SKM-1 (cell line): ENCODE data around the gene OTUB1.

ENCODE experiments used
- DNase-seq: peaks from one replicate; lab custom pipeline; 2025; ENCODE audit not compliant: unreplicated experiment; lab: John Stamatoyannopoulos, UW

Gene OTUB1

GRCh38 chr11:63974259-63975143, 11.7 kb upstream of the OTUB1 start, which contains the start of gene COX8A:
COX8A (plus strand) TSS chr11:63974620; CDS start chr11:63974681, 61 bp downstream.
- DNase-seq: peak; percentile 99

DNA sequence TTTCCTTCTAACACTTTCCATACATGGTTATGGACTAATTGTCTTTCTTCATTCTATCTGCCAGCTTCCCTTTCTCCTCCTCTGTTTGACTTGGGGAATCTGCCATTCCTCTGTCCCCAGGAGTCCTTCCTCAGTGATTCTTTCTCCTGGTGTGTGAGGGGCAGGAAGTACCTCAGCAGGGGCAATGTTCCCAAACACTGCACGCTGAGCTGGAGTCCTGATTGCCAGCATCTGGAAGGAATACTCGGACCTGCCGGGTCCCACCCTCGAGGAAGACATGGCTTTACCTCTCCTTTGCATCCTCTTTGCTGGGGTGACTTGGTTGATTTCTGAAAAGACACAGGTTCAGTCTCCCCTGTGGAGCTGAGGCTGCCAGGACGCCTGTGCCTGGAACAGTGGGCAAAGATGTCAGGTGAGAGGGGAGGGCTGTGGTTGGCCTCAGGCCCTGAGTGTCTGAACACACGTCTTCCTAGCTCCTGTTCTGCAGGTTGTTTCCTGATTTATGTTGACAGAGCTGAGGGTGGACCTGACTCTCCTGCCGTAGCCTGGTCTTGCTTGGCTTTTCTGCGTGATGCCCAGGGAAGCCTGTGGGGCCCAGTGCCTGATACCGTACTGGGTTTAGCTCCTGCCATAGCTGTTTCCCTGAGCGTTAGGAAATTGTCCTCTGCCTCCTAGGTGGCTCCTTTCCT, 7.5 kb upstream of the OTUB1 start:
- no peak for DNase-seq

GRCh38 chr11:63979426-63979825, 6.8 kb upstream of the OTUB1 start:
- no peak for DNase-seq

DNA sequence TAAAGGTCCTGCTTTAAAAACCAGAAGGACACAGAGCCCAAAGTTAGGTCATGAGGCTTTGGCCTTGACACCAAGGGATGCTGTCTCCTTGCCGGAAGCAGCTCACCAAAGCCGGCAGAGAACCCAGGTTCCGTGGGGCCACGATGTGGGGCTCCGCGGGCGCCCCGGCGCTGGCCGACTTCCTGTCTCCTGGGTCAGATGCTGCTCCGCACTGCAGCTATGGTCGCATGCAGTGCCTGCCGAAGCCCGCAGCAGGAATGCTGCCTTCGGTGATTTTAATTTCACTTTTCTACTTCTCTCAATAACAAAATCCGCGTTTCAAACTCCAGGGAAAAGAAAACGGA, 454 bp upstream of the OTUB1 start:
- peak; percentile 35 for DNase-seq

GRCh38 chr11:63986932-63987513, 785 bp downstream of the OTUB1 start:
- DNase-seq: no peak

DNA sequence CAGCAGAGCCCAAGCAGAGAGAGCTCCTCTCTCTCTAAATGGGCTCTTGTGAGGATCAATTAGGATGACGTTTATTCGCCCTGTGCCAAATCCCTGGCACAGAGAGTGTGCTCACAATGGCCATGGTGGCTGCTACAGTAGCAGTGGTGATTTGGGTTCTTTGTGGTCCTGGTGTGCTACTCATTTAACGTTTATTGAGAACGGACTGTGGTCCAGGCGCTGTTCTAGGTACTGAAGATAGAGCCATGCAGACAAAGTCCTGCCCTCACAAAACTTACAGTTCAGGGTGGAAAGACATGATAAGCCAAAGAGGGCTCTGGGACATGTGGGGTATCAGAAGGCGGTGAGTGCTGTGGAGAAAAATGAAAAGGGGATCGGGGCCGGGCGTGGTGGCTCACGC, 5.3 kb downstream of the OTUB1 start:
- DNase-seq: no peak

- no peak for DNase-seq
These were observed 6.9 kb downstream of the OTUB1 start for GRCh38 chr11:63993100-63993499.

GRCh38 chr11:63993993-63994392, 7.8 kb downstream of the OTUB1 start:
- DNase-seq: no peak

- no peak for DNase-seq
These were observed 10.3 kb downstream of the OTUB1 start for GRCh38 chr11:63996512-63996911.

DNA sequence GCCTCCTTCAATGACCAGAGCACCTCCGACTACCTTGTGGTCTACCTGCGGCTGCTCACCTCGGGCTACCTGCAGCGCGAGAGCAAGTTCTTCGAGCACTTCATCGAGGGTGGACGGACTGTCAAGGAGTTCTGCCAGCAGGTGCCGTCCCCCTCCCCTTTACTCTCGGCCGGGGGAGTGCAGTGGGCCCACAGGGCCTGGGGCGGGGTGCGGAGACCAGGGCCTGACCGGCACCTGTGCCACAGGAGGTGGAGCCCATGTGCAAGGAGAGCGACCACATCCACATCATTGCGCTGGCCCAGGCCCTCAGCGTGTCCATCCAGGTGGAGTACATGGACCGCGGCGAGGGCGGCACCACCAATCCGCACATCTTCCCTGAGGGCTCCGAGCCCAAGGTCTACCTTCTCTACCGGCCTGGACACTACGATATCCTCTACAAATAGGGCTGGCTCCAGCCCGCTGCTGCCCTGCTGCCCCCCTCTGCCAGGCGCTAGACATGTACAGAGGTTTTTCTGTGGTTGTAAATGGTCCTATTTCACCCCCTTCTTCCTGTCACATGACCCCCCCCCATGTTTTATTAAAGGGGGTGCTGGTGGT, 11.0 kb downstream of the OTUB1 start:
- no peak for DNase-seq

- no peak for DNase-seq
These were observed 11.6 kb downstream of the OTUB1 start for GRCh38 chr11:63997801-63998337.

DNA sequence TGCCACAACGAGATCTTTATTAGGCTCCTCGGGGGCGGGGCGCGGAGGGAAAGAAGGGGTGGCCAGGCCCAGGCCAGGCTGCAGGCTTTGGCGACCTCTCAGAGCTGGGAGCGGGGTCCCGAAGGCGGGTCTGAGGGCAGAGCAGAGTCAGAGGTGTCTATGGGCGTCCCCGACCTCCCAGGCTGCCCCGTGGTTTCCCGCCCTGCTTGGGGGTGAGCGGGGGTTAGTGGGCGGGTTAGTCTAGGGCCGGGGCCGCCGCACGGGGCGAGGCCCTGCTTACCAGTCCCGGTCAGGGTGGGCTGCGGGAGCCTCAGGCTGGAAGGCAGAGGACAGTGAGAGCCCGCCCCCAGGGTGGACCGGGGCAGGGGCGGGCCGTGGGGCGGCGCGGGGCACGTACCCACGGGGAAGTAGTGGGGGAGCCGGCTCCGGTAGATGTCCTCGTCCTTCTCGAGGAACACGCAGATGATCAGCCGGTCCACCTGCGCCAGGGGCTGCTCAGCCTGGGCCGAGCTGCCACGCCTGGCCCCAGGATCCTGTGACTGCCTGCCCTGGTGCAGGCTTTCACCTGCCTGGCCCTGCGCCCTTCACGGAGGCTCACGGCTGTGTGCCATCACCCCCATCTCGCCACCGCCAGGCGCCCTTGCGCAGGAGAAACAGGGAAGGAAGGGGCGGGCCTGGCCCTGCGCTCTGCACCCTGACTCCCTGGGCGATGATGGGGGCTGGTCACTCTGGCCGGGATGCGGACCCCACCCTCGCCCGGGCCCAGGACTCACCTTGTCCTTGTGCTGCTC, 12.5 kb downstream of the OTUB1 start:
- DNase-seq: no peak

- no peak for DNase-seq
These were observed 13.2 kb downstream of the OTUB1 start for GRCh38 chr11:63999349-64000025.

- DNase-seq: no peak
These were observed 13.9 kb downstream of the OTUB1 start for GRCh38 chr11:64000026-64000739.

DNA sequence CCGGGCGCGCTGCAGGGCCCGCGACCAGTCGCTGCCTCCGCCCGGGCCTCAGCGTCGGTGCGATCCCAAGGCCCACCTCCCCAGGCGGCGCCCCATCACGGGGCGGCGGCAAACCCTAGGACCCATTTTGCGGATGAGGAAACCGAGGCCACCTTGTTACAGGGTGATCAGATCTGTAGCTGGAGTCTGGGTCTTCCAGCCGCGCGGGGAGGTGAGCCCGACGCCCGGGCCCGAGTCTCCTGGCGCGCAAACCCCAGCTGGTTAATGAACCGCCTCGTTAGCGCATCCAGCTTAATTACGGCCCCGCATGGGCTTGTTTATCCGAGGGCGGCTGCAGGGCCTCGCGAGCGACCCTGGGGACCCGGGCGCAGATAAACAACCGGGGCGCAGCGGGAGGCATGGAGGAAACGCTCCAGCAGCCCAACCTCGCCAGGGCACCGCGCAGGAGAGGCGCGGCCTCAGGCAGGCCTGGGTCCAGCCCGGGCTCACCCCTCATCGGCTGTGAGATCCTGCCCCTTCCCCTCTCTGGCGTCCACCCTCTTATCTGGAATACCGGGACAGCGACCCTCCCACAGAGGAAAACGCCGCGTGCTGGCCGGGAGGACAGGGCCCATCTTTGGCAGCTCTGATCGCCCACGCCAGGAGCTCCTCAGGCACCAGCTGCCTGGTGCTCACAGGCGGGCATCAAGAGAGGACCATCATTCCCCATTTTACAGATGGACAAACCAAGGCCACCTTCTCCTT, 14.7 kb downstream of the OTUB1 start:
- DNase-seq: no peak

- no peak for DNase-seq
These were observed 15.5 kb downstream of the OTUB1 start for GRCh38 chr11:64001484-64002420.

DNA sequence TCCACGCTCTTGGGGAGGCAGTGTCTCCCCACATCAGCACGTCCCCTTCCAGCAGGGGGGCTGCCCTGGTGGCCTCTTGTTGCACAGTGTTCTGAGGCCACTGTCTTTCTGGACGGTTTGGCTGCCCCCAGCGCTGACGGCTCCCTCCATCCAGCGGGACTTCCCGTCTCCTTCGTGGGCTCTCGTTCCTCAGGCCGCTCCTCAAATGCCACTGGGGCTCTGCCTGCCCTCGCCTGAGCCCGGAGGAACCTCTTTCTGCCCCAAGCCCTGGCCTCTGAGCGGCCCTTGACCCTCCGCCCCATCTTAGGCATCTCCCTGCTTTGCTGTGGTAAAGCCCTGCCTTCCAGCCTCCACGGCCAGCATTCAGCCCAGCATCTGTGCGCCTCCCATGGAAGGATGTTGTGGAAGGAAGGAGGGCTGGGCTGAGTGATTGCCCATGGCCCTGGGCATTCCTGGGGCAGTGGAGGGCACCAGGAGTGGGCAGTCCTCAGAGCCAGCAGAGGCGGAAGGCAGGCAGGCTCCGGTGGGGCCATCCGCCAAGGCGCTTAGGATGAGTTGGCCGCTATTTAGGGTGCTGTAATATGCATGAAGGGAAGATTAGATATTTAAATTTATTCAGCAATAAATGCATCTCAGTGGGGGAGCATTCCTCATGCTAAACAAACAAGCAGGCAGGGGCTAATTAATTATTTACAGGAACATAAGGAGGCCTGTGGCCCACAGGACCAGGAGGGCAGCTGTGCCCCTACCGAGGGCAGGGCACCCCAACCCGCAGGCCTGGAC, 17.8 kb downstream of the OTUB1 start:
- DNase-seq: no peak
